ENCODE results near the gene LOXHD1.

The LOXHD1 gene

GRCh38 chr18:46607926-46608325 is 49.1 kb downstream of the LOXHD1 start:
- no peak for TF ChIP-seq CTCF (IDR thresholded peaks at IDR 0.05)

- no peak for TF ChIP-seq CTCF (IDR thresholded peaks at IDR 0.05)
Observed at GRCh38 chr18:46601141-46601805, 55.7 kb downstream of the LOXHD1 start.

- no peak for TF ChIP-seq CTCF (IDR thresholded peaks at IDR 0.05)
Observed at GRCh38 chr18:46596119-46596518, 60.9 kb downstream of the LOXHD1 start.

- TF ChIP-seq CTCF (IDR thresholded peaks at IDR 0.05): no peak
Observed at GRCh38 chr18:46591783-46592391, 65.1 kb downstream of the LOXHD1 start.

- no peak for TF ChIP-seq CTCF (IDR thresholded peaks at IDR 0.05)
Observed at GRCh38 chr18:46590103-46590502, 66.9 kb downstream of the LOXHD1 start.

GRCh38 chr18:46588971-46589660 is 67.9 kb downstream of the LOXHD1 start:
- no peak for TF ChIP-seq CTCF (IDR thresholded peaks at IDR 0.05)

- no peak for TF ChIP-seq CTCF (IDR thresholded peaks at IDR 0.05)
Observed at GRCh38 chr18:46587600-46587999, 69.4 kb downstream of the LOXHD1 start.
